GM21515 (cell line): ENCODE measurements around the gene HS1BP3.

Experiments used
- ATAC-seq: cut with Tn5 transposase; IDR thresholded peaks from one replicate; pipeline ENCODE4 v1.9.1; 2021; ENCODE audit not compliant: unreplicated experiment

The HS1BP3 gene

DNA sequence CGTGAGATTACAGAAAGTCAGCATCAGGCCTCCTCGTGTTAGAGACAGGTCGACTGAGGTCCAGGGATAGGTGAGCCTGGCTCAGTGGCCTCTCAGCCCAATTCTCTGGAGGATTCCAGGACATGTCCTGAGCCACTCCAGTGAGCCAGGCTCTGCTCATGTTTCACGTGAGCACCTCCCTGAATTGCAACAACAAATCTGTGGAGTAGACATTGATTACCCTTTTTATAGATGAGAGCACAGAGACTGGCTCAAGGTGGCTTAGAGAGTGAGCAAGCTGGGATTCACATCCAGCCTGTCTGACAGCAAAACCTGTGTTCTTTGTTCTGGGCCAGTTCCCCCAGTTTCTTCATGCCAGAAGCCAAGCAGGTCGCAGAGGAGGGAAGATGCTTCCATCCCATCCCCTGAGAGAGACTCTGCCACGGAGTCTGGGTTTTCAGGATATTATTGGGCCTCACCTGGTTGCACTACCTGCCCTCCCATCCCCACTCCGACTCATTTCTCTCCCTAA, 46.4 kb downstream of the HS1BP3 start:
- no peak for ATAC-seq

DNA sequence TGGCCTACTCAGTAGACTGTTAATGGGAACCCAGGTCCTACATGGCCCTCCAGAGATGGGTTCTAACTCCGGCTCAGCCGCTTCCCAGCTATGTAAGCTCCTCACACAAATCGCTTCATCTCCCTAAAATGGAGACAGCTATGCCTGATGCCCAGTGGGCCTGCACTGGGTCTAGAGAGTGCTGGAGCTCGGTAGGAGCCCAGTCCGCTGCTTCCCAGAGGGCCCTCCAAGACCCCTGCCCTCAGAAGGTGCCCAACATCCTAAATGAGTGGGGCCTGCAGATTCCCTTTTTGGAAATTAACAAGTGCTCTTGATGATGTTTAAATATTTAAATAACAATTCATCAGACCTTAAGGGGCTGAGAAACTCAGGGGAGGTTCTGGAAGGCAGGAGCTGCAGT, 47.1 kb downstream of the HS1BP3 start:
- ATAC-seq, result no peak

DNA sequence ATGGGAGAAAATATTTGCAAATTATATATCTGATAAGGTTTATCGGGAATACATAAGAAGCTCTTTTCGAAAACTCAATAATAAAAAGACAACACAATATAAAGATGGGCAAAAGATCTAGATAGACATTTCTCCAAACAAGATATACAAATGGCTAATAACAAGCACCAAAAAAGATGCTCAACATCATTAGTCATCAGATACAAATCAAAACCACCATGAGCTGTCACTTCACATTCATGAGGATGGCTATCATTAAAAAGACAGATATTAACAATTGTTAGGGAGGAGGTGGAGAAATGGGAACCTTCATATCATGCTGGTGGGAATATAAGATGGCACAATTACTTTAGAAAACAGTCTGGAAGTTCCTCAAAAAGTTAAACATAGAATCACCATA, 48.1 kb downstream of the HS1BP3 start:
- no peak for ATAC-seq

DNA sequence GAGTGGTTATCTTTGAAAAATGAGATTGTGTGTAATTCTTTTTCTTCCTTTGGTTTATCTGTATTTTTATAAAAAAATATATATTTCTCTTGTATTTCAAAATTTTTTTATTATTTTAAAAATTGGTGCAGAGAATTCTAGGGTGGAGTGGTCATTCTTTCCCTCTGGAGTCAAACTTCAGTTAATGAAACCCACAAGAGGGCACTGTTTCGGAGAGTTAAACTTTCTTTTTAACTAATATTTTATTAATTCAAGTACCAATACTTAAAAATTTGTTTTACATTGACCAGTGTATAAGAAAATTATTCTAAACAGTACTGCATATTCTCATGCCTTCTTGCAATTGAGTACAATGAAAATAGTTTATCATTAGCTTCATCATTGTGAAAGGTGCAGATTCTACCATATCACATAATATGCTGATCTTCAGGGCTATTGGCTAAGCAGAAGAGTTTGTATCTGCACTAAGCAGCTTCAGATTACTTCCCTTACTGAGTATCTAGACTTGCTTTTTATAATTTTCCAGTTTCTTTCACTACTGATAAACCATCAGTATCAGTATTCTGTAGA, 50.1 kb downstream of the HS1BP3 start:
- ATAC-seq, result no peak

DNA sequence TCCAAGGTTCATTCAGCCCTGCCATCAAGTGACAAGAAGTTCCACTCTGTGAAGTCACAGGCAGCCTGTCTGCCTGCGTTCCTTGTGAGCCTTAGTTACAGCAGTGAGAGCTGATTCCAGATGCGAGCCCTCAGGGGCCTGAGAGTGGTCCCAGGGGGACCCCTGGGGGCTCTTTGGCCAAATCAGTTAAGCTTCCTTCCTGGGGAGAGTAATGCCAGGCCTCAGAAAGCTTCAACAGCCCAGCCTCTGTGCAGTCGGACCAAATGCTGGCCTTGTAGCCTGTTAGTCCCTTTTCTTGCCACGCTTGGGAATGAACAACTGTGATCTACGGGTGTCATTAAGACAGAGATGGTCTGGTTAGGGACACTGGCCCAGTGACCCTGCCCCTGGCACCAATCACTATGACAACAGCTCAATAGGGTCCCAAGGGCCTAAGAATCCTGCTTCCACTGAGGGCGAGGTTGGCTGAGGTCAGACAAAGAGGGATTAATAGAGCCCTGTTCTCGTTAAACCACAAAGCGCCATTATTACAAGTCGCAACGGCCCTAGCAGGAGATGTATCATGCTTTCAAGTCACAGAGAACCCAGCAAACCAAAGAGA, 50.9 kb downstream of the HS1BP3 start:
- ATAC-seq, result no peak

DNA sequence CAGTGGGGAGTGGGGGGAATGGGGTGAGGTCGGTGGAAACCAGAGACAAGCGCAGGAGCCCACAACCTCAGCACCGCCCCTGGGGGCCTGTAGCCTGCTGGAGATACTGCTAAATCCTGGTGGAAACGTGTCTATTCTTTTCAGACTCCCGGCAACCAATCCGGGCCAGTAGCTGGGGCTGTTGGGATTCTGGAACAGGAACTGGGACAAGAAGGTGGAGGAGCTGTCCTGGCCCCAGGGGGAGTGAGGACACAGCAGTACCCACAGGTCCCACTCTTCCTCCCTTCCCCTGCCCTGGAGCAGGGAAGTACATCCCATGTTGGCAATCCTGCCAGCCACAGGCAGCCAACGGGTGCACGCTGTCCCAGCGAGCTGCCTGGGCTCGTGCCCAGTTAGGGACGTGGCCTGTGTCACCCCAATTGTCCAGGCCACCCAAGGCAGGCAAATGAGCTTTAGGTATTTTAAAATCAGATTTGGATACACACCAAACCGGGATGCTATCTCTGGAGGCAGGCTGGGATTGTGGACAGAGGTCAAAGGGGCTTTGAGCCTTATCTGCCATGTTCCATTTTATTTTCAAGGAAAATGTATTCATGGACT, 51.8 kb downstream of the HS1BP3 start:
- ATAC-seq, result no peak

DNA sequence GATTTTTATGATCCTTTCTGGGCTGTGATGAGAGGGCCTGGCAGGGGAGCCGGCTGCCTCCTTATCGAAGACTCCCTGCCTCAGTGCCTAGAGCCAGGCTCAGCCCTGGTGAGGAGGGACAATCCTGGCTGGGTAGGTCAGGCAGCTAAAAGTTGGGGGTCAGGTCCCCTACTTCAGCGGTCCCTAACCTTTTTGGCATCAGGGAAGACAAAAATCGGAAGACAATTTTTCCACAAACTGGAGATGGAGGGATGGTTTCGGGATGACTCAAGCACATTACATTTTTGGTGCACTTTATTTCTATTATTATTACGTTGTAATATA, 53.1 kb downstream of the HS1BP3 start:
- no peak for ATAC-seq

DNA sequence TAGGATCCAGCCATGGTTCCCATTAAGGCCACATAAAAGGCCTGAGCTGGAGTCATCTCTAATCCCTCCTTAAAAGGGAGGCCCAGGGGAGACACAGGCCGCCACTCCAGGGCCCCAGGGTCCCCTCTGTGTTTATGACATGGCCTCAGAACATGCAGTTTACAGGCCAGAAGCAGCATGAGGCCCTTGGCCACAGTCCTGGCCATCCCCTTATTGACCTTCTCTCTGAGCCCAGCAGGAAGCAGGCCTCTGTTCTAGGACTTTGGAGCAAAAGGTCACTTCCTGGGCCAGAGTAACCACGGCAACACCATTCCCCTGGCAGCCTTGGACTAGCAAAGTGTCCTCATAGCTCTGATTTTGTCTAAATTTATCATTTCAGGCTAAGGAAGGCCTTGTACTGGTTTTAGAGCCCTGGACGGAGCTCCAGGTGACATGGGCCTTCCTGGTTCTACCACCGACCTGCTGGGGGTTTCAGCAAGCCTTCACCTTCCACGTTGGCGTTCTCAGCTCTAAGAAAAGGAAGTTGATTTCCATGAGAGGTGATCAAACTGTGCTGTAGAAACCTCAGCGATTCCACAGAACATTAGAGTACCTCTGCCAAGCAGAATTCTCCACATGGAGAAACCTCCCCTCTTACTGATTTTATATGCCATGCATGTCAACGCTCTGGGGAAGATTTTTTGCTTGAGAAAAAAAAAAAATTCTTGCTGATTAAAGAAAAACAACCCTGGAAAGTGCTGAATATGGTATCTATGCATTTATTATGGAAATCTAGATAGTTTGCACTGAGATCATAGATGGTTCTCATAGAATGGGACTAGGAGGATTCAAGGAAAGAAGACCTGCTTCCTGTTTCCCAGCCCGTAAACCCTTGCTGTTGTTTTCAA, 53.7 kb downstream of the HS1BP3 start:
- ATAC-seq, result no peak

DNA sequence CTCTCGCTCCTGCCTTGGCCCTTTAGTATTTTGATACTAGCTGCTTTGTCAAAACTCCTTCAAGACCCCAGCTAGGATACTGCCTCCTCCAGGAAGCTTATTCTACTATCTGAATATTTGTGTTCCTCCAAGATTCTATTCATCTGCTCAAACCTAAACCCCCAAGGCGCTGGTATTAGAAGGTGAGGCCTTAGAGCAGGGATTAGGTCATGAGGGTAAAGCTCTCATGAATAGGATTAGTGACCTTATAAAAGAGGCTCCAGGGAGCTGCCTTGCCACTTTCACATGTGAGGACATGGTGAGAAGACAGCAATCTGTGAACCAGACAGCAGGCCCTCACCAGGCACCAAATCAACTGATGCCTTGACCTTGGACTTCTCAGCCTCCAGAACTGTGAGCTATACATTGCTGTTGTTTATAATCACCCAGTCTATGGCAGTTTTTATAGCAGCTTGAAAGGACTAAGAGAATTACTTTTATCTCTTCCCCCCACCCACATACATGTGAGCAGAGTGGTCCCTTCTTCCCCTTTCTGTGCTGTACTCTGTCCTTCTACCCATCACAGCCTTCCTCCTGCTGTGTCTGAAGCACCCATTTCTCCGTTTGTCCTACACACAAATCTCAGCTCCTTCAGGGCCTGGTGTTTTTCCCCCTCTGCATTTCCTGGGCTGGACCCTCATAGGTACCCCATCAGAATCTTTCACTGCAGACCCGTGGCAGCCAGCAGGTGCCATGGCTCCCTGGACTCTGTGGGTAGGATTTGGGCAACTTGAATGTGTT, 54.5 kb downstream of the HS1BP3 start:
- peak; percentile 2 for ATAC-seq

DNA sequence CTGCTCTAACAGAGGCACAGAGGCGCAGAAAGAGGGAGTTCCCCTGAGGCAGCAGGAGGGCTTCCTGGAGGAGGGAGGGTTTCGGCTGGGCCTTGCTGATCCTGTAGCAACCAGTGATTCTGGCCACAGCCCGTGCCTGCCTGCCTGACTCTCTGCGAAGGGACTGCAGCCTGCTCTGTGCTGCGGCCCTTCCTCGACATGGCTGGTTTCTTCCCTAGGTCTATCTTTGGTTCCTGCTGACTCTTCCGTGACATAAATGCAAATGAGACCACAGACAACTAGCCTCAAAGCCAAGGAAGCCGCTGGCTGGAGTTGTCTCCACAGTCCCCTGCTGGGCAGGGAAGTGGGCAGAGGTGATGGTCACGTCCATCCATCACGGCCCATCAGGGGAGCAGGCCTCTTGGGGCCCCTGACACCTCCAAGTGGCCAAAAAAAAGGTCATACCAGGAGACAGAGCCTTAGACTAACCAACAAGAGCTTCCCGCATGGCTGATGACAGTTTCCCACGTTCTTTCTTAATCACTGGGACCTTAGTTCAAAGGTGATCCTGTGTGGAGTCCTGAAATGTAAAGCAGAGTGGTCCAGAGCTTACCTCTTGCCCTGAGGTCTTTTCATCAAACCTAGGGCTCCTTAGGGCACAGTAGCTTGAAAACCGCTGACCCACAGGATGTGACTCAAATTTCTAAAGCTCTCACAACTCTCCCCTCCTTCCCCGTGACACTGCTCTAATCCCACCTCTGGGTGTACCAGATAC, 55.3 kb downstream of the HS1BP3 start:
- peak; percentile 88 for ATAC-seq

DNA sequence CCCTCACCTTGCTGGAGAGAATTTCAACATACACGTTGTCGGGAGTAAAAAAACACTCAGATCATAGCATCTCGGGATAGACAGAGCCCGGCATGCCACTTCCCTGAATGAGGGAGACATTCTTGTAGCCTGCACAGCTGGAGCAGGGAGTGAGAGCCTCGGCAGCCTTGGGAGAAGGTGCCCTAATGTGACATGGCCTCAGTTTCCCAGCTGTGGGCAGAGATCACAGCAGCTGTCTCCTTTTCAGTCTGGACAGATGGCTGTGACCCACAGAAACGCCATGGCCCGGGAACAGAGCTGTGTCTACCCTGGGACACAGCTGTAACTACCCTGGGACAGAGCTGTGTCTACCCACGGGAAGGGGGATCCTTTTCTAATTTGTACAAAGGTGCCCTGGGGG, 55.9 kb downstream of the HS1BP3 start:
- ATAC-seq, result peak; percentile 1

DNA sequence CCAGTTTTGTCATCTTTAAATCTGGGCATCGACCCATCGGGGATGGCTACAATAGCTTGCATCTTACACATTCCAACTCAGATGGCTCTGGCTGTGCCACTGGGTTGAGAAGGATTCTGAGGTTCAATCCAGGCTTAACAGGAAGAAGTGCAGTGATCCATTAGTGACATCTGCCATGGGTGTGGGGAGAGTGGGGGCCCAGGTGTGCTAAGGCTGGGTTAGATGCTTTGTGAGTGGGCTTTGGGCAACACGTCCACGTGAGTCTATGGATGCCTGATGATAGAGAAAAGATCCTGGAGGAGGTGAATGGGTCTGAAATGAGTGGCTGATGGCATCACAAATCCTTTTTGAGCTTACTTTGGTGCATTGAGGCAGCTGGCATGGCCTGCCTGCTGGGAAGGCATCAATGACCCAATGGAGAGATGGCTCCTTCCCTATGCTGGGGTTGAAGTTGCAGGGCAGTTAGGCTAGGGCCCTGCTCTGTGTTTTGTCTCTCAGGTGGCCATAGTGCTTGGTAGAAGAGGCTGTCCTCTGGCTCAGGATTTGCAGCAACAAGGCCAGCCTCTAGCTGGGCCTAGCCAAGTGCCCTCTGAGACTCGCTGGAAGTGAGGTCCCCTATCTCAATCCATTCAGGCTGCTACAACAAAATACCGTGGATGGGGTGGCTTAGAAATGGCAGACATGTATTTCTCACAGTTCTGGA, 56.7 kb downstream of the HS1BP3 start:
- no peak for ATAC-seq

DNA sequence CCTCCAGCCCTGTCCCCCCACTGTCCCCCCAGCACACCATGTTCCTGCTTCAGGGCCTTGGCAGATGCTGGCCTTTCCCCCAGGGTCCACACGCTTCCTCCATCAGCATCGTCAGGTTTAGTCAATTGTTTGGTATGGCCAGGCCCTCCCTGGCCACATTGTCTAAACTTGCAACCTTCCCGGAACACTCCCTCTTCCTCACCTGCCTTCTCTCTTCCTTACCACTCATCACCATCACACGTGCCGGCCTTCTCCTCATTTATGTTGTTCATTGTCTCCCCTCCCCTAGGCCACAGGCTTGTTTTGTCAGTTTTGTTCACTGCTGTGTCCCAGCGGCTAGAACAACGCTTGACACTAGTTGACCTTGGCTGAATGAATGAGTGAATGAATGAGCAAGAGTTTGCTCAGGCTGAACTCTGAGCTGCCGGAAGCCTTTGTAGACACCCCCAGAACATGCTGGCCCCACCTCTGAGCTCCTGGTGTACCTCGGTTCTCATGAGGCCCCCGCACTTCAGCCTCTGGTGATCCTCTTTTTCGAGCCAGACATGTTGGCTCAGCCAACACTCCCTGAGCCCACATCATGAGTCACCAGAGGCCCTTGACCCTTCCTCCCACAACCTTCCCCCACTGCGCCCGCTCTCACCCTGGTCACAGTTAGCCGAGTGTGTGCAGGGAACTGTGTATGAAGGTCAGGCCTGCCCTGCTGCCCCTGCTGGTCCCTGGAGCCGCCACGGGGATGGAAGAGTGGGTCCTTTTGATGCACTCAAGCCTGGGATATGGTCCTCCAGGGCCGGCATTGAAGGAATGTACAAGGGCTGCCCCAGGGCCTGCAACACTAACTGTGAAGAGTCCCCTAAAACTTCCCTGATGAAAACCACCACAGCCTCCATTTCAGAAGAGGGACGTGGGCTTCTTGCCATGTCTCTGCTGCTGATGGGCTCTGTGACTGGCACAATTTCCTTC, 57.5 kb downstream of the HS1BP3 start:
- ATAC-seq, result no peak

DNA sequence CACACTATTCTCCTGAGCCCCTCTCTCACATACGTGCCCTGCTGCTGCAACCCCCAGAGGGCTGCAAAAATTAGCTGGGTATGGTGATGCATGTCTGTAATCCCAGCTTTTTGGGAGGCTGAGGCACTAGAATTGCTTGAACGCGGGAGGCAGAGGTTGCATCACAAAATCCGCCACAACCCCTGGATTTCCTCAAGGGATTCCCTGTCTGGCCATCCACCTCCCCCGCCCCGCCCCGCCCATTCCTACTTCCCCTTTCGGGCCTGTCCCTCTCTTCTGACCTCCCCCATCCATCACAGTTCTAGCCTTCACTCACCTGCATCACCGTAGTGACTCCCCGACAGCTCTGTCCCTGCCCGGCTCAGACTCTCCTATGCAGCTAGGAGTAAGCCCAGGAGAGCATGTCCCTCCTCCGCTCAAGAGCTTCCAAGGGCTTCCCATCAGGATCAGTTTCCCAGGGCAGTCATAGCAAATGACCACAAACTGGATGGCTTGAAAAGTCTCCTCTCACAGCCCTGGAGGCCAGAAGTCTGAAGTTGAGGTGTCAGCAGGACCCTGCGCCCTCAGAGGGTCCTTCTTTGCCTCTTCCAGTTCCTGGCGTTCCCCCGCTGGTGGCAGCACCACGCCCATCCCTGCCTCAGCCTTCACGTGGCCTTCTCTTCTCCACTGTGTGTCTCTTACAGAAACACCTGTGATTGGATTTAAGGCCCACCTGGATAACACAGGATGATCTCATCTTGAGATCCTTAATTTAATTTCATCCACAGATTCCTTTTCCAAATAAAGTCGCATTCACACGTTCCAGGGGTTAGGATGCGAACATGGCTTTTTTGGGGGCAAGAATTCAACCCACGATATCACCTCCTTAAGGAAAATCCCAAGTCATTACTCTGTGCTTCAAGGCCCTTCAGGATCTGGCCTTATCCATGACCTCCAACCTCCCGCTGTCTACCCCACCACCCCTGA, 58.5 kb downstream of the HS1BP3 start:
- no peak for ATAC-seq

DNA sequence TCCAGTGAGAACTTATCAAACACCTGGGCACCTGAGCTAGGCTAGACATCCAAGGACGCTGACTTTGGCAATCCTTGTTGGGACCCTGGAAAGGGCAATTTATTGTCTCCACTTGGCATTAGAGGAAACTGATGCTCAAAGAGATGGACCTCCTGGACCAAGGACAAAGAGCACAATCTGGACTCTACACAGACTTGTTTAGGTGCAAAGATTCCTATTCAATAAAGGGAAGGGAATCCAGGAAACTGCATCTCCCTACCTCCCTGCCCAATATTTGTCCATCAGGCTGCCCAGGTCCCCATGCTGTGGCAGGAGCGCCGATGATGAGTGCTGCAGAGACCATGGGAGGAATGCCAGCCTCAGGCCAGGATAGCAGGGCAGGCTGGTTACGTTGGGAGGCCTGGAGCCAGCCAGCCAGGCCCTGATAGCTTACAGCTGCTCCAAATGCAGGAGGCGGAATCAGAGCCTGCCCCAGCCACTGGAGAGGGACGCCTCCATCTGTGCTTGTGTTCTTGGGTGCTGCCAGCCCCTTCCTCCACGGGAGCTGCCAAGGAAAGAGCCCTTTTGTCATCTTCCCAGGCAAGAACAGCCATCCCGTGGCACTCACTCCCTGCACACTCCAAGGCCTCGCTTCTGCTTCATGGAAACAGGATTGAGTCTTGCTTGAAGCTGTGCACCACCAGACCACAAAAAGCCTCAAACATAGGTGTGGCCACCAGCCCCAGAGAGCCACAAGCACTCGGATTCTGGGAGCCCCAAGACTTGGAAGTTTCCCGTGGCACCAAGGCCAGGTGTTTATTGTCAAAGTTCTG, 60.0 kb downstream of the HS1BP3 start:
- ATAC-seq, result no peak

DNA sequence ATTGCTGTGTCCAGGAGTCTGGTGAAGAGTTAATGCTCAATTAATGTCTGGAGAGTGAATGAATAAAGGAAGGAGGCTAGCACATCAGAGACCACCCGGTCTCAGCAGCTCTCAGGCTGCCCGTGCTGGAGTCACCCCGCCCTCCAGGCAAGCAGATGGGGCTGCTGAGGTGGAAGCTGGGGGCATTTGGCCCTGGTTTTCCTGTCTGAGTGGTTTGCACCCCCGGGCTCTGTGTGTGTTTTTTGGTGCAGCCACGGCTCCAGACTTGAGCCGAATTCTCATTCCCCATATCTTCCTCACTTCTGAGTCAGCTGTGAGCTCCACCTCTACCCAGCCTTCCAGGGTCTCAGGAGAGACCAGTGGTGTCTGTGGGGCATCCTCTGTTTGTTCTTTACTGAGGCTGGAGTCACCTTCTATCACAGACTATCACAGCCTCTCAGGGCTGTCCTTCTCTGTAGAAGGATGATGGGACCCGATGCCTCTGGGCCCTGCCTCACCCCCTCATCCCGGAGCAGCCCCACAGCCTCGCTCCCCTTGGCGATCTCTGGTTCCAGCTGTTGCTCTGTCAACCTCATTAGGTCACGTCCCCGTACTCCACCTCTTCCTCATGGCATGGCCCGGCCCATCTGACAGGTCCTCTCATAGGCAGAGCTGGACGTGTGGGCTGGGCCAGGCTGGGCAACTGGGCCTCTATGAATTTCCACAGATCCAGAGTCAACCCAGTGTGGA, 60.8 kb downstream of the HS1BP3 start:
- no peak for ATAC-seq
